GM19452 (cell line): ENCODE results near the gene SLC9A4.

Experiments
- ATAC-seq: cut with Tn5 transposase; IDR thresholded peaks from one replicate; pipeline ENCODE4 v1.9.1; 2021; ENCODE audit not compliant: unreplicated experiment

SLC9A4 gene, protein sequence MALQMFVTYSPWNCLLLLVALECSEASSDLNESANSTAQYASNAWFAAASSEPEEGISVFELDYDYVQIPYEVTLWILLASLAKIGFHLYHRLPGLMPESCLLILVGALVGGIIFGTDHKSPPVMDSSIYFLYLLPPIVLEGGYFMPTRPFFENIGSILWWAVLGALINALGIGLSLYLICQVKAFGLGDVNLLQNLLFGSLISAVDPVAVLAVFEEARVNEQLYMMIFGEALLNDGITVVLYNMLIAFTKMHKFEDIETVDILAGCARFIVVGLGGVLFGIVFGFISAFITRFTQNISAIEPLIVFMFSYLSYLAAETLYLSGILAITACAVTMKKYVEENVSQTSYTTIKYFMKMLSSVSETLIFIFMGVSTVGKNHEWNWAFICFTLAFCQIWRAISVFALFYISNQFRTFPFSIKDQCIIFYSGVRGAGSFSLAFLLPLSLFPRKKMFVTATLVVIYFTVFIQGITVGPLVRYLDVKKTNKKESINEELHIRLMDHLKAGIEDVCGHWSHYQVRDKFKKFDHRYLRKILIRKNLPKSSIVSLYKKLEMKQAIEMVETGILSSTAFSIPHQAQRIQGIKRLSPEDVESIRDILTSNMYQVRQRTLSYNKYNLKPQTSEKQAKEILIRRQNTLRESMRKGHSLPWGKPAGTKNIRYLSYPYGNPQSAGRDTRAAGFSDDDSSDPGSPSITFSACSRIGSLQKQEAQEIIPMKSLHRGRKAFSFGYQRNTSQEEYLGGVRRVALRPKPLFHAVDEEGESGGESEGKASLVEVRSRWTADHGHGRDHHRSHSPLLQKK

DNA sequence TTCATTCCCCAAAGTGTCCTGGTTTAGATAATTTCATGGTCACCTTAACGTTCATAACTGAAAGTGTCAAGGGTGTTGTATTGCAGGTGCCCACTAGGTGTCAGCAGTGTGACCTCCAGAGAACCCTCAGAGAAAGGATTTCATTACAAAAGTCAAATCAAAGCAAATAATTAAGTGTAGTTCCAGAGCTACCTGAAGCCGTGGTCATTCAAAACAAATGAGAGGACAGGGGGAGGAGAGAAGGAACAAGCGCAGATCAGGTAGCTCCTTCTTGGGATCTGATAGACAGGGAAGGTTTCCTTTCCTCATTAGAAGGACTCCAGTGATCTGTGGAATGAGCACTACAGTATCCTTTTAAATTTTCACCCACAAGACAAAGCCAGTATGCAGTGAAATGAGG is at the start of gene SLC9A4:
Gene SLC9A4 (plus strand): TSS at position 207 of the 400 bp plus-strand sequence. CDS start 534 bp downstream, outside the sequence.
- no peak for ATAC-seq

DNA sequence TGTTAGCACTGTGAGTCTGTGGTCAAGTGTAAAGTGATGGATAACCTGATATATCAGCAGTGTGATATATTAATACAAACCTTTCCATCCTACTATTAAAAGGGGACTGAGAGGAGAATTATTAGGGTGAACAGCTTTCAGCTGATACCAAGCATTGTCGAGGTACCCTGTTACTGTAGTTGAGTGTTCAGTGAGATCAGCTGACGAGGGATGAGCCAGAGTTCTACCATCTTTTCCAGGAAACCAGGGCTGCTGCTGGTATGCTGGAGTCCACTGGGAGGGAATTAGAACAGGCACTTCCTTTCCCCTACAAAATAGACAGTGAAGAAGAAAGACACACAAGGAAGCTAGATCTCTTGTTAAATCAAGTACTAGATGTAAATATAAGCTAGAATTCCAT is 49.7 kb upstream of the SLC9A4 start:
- no peak for ATAC-seq

DNA sequence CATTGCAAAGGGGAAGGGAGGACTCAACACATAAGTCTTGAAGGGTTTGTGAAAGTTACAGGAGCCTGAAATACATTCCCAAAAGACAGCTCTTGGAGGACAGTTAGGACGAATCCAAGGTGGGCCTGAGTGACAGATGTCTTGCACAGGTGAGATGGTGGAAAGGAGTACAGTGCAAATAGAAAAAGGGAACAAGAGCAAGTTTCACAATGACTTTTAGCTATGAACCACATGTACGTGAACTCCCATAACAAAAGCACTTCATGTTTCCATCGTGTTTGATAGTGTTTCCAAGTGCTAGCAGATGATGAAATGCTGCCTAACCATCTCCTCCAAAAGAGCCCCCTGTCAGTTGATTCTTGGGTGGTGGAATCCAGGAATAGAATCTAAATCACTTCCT is 48.3 kb upstream of the SLC9A4 start:
- ATAC-seq = peak; percentile 89

DNA sequence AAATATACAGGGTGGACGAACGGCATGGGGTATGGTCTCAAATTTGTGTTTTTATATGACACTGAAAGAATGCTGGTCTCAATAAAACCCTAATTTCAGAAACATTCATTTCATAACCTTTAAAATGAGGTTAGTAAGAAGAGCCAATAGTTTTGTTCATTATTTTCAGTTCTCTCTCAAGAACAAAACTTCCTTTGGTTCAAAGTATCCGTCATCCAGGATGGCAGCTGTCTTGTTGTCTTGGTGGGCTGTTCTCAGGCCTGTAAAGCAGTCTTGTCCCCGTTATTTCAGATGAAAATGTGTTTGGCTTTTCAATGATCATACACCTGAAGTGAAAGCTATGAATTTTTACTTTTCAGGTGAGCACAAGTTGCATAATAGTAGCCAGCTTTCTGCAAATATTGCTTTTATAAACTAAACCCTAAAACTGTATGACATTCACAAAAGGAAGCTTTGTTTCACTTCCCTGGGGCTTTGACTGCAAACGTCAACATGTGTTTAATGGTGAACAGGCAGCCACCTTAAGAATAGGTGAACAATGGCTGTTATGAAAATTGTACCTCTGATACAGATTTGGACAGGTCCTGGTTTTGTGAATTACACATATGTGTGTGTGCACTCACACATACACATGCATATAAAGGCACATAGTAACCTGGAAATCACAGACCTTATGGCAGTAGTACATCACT is 47.4 kb upstream of the SLC9A4 start:
- ATAC-seq = no peak

DNA sequence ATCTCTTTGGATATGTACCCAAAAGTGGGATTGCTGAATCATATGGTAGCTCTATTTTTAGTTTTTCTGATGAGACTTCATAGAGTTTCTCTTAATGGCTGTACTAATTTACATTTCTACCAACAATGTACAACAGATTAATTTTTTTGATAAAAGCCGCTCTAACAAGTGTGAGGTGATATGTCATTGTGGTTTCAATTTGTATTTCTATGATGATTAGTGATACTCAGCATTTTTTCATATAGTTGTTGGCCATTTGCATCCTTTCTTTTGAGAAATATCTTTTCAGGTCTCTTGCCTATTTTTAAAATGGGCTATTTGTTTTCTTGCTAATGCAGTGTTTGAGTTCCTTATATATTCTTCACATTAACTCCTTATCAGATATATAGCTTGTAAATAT is 45.8 kb upstream of the SLC9A4 start:
- no peak for ATAC-seq

DNA sequence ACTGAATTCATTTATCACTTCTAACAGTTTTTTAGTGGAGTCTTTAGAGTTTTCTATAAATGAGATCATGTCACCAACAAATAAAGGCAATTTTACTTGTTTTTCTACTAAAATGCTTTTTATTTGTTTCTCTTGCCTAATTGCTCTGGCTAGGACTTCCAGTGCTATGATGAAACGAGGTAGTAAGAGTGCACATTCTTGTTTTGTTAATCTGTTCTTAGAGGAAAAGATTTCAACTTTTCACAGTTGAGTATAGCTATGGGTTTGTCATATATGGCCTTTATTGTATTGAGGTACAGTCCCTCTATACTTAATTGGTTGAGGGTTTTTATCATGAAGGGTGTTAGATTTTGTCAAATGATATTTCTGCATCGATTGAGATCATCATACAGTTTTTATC is 44.5 kb upstream of the SLC9A4 start:
- ATAC-seq = no peak

DNA sequence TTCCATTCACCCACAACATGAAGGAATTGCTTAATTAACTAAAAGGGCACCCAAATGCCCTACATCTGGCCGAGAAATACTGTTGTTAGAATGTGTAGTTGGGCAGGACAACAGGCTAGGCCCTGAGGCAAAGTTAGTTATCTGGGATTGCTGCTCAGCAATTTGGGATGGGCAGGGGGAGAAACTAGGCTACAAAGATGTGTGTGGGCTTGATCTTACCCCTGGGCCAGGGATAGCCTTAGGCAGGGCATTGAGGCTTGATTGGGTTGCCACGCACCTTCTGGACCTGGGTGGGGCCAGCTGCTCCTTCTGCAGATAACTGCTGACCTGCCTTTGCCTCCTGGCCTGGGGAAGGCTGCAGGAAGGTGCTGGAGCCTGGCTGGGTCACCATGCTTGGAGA is 40.6 kb upstream of the SLC9A4 start:
- ATAC-seq = no peak

DNA sequence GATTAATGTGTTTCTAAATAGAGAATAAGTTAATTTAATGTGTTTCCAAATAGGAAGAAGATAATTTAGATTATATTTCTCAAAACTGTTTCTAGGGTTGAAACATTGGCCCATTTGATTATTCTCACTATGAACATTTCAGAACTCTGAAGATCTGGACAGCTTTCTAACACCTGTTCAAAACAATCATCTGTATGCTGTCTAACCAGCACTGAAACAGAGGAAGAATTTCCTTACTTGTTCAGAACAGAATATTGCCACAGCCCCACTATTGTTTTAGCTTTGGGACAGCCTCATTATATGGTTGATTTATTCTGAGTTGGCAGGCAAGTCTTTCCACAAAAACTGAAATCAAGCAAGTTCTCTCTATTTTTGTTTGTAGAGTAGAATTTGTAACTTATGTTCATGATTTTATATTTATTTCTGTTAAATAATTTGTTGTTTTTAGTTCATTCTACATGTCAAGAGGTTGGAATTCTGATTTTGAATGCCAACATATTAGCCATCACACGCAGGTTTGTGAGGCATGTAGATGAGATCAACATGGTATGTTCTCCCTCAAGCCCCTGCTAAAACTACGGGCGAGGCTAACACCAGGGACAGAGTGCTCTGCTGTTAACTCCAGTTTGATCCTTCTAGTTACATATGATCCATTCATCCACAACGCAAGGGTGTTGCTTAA is 38.9 kb upstream of the SLC9A4 start:
- no peak for ATAC-seq

DNA sequence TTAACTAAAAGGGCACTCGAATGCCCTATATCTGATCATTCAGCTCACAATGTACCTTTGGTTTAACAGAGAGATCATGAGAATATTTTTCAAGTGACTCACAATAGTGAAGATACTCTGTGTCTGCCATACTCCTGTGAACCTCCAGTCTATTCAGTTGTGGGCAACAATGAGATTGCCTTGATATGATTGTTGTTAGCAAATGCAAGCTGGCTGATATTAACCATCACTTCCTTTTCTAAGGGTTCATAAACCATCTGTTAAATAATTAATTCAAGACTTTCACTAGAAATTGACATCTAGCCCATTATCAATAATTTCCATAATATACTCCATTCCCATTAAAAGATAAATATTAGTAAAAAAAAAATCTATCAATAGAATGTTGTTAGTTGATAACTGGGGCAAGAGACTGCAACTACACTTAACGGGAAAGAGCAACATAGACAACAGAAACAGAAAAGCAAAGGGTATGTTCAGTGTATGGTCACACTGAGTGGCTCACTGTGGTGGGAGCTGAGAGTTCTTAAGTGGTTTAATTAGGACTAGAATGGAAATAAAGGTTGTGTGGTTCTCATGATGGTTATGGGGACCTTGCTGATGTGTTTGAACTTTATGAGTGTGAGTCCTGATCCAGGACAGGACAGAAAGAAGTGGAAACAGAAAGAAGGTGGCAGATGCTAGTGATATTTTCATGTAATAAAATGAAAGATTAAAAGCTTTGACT is 38.2 kb upstream of the SLC9A4 start:
- peak; percentile 75 for ATAC-seq

DNA sequence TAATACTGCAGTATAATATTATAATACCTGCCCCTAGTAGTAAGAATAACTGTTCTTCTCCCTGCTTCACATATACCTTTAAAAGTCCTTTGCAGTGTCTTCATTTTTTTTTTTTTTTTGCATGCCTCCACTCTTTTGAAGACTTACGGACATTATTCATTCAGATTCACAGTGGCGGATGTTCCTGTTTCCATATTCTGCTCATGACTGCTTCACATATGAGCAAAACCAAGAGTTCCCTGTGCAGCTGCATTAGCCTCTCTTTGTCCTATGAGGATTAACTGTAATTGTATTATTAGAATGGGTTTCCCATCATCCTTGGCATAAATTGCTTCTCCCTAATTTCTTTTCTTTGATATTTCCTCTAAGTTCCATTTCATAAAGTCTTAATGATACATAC is 37.3 kb upstream of the SLC9A4 start:
- ATAC-seq = no peak

DNA sequence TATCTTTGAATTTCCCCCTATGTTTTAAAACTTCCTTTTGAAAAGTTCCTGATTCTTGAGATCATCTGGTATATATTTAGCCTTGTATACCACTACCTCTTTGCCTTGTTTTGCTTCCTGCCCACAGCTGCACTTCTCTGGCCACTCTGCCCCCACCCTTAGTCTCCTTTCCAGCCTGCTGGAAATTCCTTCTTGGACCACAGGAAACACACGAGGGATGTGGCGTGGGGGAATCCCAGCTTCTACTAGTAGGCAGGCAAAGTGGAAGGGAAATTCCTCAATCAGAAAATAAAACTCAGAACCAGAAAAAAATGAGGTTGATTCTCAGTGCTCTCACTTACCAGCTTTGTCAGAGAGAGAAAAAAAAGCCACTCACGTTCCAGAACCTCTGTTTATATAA is 36.7 kb upstream of the SLC9A4 start:
- ATAC-seq = no peak

DNA sequence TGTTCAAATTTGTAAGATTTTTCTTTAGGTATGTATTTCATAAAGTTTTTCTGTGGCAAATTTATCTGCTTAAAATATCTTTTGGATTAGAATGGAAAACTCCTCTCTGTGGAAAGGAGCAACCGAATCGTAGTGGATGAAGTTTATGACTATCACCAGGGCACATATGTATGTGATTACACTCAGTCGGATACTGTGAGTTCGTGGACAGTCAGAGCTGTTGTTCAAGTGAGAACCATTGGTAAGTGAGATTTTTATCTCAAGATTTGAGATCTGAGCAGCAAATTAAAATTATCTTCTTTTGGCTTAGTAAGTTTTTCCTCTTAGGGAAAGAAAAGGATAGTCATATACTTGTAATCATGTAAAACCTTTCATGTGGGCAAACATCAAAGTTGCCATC is 35.9 kb upstream of the SLC9A4 start:
- ATAC-seq = no peak

DNA sequence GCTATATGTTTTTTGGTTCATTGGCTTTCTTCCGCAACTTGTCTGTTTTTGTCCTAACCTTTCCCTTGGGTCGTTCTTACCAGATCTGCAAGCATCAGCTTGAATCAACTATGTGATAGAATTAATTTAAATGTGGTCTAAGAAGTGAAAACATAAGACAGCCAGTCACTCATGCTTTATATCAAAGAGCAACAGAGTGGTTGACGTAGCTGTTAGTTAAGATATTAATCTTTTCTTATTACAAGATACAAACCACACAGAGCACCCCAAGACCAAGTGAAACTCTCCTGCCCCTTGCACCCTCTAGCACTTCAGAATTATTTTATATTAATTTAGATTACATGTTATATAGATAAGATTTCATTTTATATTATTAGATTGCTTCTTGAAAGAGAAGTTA is 34.9 kb upstream of the SLC9A4 start:
- ATAC-seq = no peak

DNA sequence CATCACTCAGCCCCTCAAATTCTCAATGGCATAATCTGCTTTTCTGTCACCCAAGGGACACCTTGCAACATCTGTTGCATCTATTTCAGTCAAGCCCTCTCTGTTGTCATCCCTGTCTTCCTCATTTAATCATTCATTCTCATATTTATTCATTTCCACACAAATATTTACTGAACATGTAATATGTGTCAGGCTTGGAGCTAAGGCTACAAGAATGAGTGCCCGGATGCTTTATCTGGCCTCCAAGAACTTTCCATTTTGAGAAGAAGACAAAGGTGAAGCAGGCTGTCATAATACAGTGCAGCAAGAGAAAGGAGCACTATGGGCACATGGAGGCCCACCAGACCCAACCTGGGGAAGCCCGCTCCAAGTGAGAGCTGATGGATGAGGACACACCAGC is 34.4 kb upstream of the SLC9A4 start:
- ATAC-seq = no peak

DNA sequence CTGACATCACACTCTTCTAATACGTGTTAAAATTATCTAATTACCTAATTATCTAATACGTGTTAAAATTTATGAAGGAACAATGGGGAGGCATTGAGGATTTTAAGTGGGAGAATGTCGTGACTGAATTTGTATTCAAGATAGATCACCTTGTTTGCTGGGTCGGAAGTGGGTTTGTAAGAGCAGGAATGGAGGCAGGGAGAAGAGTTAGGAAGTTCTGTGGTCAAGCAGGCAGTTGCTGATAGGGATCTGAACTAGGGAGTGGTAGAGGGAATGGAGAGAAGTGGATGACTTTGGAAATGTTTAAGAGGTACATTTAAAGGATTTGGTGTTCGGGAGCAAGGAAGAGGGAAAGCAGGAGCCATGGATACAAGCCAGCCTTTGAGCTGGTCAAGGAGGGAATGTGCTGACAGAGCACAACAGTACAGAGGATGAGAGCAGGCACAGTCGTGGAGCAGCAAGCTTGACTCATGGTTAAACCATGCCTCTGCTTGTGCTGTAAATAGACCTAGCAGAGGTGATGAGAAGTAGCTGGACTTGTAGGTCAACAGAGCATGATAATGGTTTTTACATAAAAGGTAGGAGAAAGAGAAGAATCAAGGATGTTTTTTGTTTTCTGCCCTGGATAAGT is 33.8 kb upstream of the SLC9A4 start:
- no peak for ATAC-seq

DNA sequence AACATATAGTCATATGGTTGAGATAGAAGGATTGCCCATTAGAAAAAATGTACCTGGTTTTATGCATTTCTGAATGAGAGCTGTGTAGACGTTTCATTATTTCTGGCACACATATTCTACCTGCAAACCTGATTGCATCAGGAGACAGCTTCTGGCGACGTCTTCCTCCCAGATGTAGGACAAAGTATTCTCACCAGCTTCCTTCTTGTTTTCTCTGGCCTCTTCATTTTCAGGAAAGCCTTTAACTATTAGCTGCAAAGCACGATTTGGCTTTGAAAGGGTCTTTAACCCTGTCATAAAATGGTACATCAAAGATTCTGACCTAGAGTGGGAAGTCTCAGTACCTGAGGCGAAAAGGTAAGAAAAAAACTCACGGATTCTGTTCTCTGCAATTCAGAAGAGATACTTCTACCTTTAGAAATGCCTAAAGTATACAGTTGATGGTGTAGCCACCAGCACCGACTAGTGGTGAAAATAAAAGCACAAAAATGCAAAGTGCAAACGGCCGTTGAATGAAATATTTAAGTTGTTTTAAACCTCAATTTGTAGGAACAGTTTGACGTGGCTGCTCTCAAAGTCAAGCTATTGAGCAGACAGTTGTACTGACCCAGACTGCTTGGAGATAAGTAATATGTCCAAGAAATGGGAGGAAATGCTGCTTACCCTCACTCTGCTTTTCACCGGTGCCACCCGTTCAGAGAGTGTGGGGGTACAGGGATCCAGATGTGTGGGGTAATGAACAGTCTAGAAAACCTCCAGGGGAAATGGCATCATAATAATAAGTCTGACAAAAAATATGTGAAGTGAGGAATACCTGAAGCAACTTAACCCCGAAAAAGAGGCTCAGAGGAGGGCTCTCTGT is 29.8 kb upstream of the SLC9A4 start:
- ATAC-seq = peak; percentile 76

DNA sequence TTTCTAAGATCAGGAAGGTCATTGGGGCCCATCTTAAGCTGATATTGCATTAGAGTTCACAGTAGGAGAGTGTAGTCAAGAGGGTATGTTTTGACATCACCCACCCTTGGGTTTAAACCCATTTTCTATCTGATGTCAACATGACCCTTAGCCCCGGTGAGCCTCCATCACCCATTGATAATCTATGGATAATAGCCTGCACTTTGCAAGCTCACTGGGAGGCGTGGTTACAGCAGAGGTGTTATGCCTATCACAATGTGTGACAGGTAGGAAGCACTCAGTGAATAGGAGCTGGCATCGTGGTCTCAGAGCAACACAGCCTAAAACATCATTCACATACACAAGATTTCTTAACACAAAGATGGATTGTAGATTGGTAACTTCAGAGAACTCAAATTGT is 28.8 kb upstream of the SLC9A4 start:
- no peak for ATAC-seq

DNA sequence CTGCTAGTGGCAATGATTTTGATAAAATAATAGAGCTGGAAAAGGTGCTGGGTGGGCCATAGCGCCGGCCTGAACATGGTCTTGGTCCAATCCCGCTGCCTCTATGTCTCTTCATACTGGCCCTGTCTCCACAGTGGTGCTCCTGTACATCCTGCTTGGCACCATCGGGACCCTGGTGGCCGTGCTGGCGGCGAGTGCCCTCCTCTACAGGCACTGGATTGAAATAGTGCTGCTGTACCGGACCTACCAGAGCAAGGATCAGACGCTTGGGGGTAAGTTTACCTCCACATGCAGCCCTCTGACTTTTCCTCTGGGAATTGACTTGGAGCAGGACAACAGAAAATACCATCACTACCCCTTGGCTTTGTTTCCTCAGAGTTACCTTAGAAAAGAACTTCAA is 26.1 kb upstream of the SLC9A4 start:
- ATAC-seq = no peak

DNA sequence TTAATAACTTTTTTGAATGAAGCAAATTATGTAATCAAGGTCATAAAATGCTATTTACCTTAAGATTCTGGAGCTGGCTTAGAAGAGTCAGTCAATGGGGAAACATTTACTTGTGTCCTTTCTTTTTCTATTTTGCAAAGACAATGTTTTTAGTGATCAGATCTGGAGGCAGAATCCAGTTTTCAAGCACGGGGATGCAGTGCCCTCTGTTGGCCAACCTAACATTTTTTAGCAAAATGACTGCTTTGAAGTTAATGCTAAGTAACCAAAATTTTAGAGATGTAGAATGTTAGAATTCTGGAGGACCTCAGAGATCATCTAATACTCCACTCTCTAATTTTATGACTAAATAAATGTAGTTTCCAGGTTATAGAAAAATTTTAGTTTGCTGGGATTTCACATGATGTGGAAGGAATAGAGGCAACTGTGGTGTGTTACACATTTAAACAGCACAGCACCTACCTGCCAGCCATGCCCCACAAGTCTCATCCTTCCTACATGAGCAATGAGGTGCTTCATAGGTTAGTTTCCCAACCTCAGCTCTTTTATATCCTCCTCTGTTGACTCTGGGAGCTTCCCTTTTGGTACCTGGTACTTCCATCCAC is 23.6 kb upstream of the SLC9A4 start:
- no peak for ATAC-seq
